ENCODE data around the gene NDE1. TPM values are rescaled to one million over a fixed set of nuclear protein-coding genes. Genes with fewer than 3 reads are reported as not detected.

The NDE1 gene
- total RNA-seq, 2 experiments from 2014 or later: 88.9 to 141 TPM

GRCh38 chr16:15729152-15729551 is 79.1 kb downstream of the NDE1 start:
- TF ChIP-seq CTCF (conservative IDR thresholded peaks at IDR 0.05; ENCODE audit: low read length) (no peak), EZH2phosphoT487 (IDR thresholded peaks at IDR 0.05; ENCODE audit: borderline replicate concordance, low read depth, low read length) (no peak)
- Histone ChIP-seq H3K4me3 (ENCODE audit: low read depth, low read length, poor library complexity, severe bottlenecking) (no peak overlapping the region), H3K79me2 (ENCODE audit: insufficient read depth, low read depth, low read length) (no peaks in the 10 kb centered on the region), H3K4me1 (ENCODE audit: insufficient read depth, low read length, poor library complexity, severe bottlenecking) (no peaks in the 10 kb centered on the region), H2AFZ (ENCODE audit: low read length) (no peak overlapping the region), H3K9me3 (ENCODE audit: low read length) (no peaks in the 10 kb centered on the region), H3K4me2 (ENCODE audit: low read length) (no peak overlapping the region), H3K27ac (ENCODE audit: low read depth, low read length, poor library complexity, severe bottlenecking) (no peak overlapping the region), H3K36me3 (ENCODE audit: insufficient read depth, low read length) (peaks cover 24% of the 10 kb centered on the region), H4K20me1 (ENCODE audit: insufficient read depth, low read length) (no peaks in the 10 kb centered on the region), H3K9me2 (ENCODE audit: insufficient read depth, low read length) (no peaks in the 10 kb centered on the region)
- intact Hi-C loops (cut with micrococcal nuclease; ENCODE audit: unreplicated experiment): no loop called here
- no peak for DNase-seq (ENCODE audit: low spot score)
- ChIA-PET CTCF (ENCODE audit: unreplicated experiment) (no interaction called here), POLR2A (interaction anchor here (0.7 kb wide), 1 partner anchor 151 kb away, joined by 5 read pairs; no protein-coding TSS in a partner anchor)
- BruUV-seq (replicated peaks): no TSS peak

- no TSS peak for BruUV-seq (replicated peaks)
- Histone ChIP-seq H3K36me3 (ENCODE audit: insufficient read depth, low read length) (peaks cover 16% of the 10 kb centered on the region), H3K4me3 (ENCODE audit: low read depth, low read length, poor library complexity, severe bottlenecking) (no peak overlapping the region), H4K20me1 (ENCODE audit: insufficient read depth, low read length) (no peaks in the 10 kb centered on the region), H3K27ac (ENCODE audit: low read depth, low read length, poor library complexity, severe bottlenecking) (no peak overlapping the region), H3K4me1 (ENCODE audit: insufficient read depth, low read length, poor library complexity, severe bottlenecking) (no peaks in the 10 kb centered on the region), H2AFZ (ENCODE audit: low read length) (no peak overlapping the region), H3K4me2 (ENCODE audit: low read length) (no peak overlapping the region), H3K9me3 (ENCODE audit: low read length) (no peaks in the 10 kb centered on the region), H3K9me2 (ENCODE audit: insufficient read depth, low read length) (no peaks in the 10 kb centered on the region), H3K79me2 (ENCODE audit: insufficient read depth, low read depth, low read length) (no peaks in the 10 kb centered on the region)
- DNase-seq (ENCODE audit: low spot score): no peak
- ChIA-PET CTCF (ENCODE audit: unreplicated experiment) (no interaction called here), POLR2A (interaction anchor here (0.5 kb wide), 1 partner anchor 97 kb away, joined by 3 read pairs; no protein-coding TSS in a partner anchor)
- TF ChIP-seq EZH2phosphoT487 (IDR thresholded peaks at IDR 0.05; ENCODE audit: borderline replicate concordance, low read depth, low read length) (no peak), CTCF (conservative IDR thresholded peaks at IDR 0.05; ENCODE audit: low read length) (no peak)
- intact Hi-C loops (cut with micrococcal nuclease; ENCODE audit: unreplicated experiment): no loop called here
These were observed 82.4 kb downstream of the NDE1 start for GRCh38 chr16:15732416-15732815.

GRCh38 chr16:15735610-15736009 is 85.6 kb downstream of the NDE1 start:
- no peaks in the 10 kb centered on the region for H3K9me3 ChIP-seq (ENCODE audit: low read length)
- H3K4me1 ChIP-seq (ENCODE audit: insufficient read depth, low read length, poor library complexity, severe bottlenecking): no peaks in the 10 kb centered on the region
- no peaks in the 10 kb centered on the region for H3K9me2 ChIP-seq (ENCODE audit: insufficient read depth, low read length)
- no peaks in the 10 kb centered on the region for H4K20me1 ChIP-seq (ENCODE audit: insufficient read depth, low read length)
- intact Hi-C loops (cut with micrococcal nuclease; ENCODE audit: unreplicated experiment): no loop called here
- no peak for TF ChIP-seq EZH2phosphoT487 (IDR thresholded peaks at IDR 0.05; ENCODE audit: borderline replicate concordance, low read depth, low read length)
- TF ChIP-seq CTCF (conservative IDR thresholded peaks at IDR 0.05; ENCODE audit: low read length): no peak
- no peak overlapping the region for H3K4me2 ChIP-seq (ENCODE audit: low read length)
- no peak overlapping the region for H2AFZ ChIP-seq (ENCODE audit: low read length)
- H3K79me2 ChIP-seq (ENCODE audit: insufficient read depth, low read depth, low read length): no peaks in the 10 kb centered on the region
- no peak for DNase-seq (ENCODE audit: low spot score)
- H3K36me3 ChIP-seq (ENCODE audit: insufficient read depth, low read length): peaks cover 20% of the 10 kb centered on the region
- no peak overlapping the region for H3K4me3 ChIP-seq (ENCODE audit: low read depth, low read length, poor library complexity, severe bottlenecking)
- ChIA-PET POLR2A (no interaction called here), CTCF (ENCODE audit: unreplicated experiment) (no interaction called here)
- no TSS peak for BruUV-seq (replicated peaks)
- H3K27ac ChIP-seq (ENCODE audit: low read depth, low read length, poor library complexity, severe bottlenecking): no peak overlapping the region

Data from OCI-LY7 (cell line).